Chondrocyte (in vitro differentiated cells): Measurements from ENCODE around the gene STX2. TPM values are rescaled to one million over a fixed set of nuclear protein-coding genes. Genes with fewer than 3 reads are reported as not detected.
"Not testable (repeated sequence)": the region's sequence is repeated elsewhere in the genome, so short reads cannot be mapped to it uniquely, and the experiment has no call there.

ENCODE experiments used
- DNase-seq: peaks from one replicate; pipeline ENCODE4 v3.0.0; 2021; ENCODE audit warnings: mixed read lengths, low spot score
- H3K27ac Mint-ChIP-seq: one replicate; pipeline ENCODE4 v1.8.0; 2021; ENCODE audit warnings: mild to moderate bottlenecking, moderate library complexity, mixed read lengths; ENCODE audit not compliant: unreplicated experiment
- H3K27me3 Mint-ChIP-seq: 2 replicates; pipeline ENCODE4 v1.8.0; 2021; ENCODE audit warnings: low read depth, mixed read lengths
- H3K36me3 Mint-ChIP-seq: 2 replicates; pipeline ENCODE4 v1.8.0; 2021; ENCODE audit warnings: low read depth, mixed read lengths
- H3K4me1 Mint-ChIP-seq: 2 replicates; pipeline ENCODE4 v1.8.0; 2021; ENCODE audit warnings: low read depth, mild to moderate bottlenecking, mixed read lengths
- H3K4me3 Mint-ChIP-seq: one replicate; pipeline ENCODE4 v1.8.0; 2021; ENCODE audit warnings: mild to moderate bottlenecking, moderate library complexity, mixed read lengths; ENCODE audit not compliant: unreplicated experiment
- H3K9me3 Mint-ChIP-seq: 2 replicates; pipeline ENCODE4 v1.8.0; 2021; ENCODE audit warnings: low read depth, mixed read lengths
- long read RNA-seq: library from polyadenylated mRNA; stranded (forward); transcript quantifications from one replicate; pipeline ENCODE4 v2.0.0, GENCODE V29; 2021
- total RNA-seq: library from RNA; stranded (reverse); gene quantifications from 3 replicates; pipeline ENCODE4 v1.2.1, GENCODE V29; 2021
- TF ChIP-seq, protein P1 (sequence below): fragments of 200-600 bp; sonication (generic); IDR thresholded peaks from 2 replicates; pipeline ENCODE4 v1.5.0; 2021; ENCODE audit warnings: antibody characterized with exemption, mild to moderate bottlenecking, moderate library complexity

The STX2 gene
- 28.4 to 42.6 TPM (median 40.4 TPM) in 3 replicates for total RNA-seq
- long read RNA-seq, transcript STX2-201 (10 exons, 3,331 nt): major isoform, 79 of 129 reads
- long read RNA-seq, transcript STX2-203 (11 exons, 2,151 nt): minor isoform, 8 of 129 reads
- long read RNA-seq, partial matches to known transcripts: 9 of 129 reads
- long read RNA-seq, other reads (novel, unspliced or antisense): 33 of 129 reads

DNA sequence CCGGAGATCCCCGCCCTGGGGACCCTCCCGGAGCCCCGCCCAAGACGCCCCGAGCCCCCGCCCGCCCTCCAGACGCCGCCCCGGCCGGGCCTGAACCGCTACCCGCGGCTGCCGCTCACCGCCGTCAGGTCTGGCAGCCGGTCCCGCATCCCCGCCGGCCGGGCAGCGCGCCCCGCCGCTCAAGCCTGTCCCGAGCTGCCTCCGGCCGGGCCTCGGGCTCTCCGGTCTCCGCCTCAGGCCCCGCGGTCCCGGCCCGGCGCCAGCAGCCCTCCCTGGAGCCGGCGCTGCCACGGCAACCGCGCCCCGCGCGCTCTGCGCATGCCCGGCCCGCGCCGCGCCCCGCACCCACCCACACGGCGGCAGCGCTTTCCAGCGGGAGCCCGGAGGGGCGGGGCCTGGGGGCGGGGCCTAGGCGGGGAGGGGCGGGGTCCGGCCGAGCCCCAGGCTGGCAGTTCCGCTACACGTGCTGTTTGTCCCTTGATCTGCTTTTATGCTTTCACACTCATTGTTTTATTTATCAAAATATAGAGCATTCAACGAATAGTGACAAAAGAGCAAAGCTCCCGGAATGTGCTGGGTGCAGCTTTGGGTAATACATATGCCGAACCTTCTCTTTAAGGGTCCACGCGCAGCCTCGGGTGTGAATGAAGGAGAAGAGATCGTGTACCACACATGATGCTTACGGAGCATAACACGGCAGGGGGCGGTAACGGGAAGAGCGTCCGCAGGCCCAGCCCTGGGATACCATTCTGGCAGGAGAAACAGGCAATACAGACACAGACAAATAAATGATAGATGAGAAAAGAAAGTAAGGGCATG lies at the start of gene STX2:
Gene STX2 (minus strand): TSS at position 300 of the 819 bp plus-strand sequence. CDS start 151 bp downstream, at position 149.
- TF ChIP-seq, protein P1, sequence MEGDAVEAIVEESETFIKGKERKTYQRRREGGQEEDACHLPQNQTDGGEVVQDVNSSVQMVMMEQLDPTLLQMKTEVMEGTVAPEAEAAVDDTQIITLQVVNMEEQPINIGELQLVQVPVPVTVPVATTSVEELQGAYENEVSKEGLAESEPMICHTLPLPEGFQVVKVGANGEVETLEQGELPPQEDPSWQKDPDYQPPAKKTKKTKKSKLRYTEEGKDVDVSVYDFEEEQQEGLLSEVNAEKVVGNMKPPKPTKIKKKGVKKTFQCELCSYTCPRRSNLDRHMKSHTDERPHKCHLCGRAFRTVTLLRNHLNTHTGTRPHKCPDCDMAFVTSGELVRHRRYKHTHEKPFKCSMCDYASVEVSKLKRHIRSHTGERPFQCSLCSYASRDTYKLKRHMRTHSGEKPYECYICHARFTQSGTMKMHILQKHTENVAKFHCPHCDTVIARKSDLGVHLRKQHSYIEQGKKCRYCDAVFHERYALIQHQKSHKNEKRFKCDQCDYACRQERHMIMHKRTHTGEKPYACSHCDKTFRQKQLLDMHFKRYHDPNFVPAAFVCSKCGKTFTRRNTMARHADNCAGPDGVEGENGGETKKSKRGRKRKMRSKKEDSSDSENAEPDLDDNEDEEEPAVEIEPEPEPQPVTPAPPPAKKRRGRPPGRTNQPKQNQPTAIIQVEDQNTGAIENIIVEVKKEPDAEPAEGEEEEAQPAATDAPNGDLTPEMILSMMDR: peak; percentile 67
- peak within 1 kb of the TSS; percentile 80 for H3K4me3 Mint-ChIP-seq
- peak within 1 kb of the TSS; percentile 77 for H3K27ac Mint-ChIP-seq
- DNase-seq: no peak
- peaks cover 36% of the 10 kb centered on the region for H3K4me1 Mint-ChIP-seq
- H3K36me3 Mint-ChIP-seq: no peaks in the 10 kb centered on the region
- H3K27me3 Mint-ChIP-seq: no peaks in the 10 kb centered on the region
- H3K9me3 Mint-ChIP-seq: no peaks in the 10 kb centered on the region

DNA sequence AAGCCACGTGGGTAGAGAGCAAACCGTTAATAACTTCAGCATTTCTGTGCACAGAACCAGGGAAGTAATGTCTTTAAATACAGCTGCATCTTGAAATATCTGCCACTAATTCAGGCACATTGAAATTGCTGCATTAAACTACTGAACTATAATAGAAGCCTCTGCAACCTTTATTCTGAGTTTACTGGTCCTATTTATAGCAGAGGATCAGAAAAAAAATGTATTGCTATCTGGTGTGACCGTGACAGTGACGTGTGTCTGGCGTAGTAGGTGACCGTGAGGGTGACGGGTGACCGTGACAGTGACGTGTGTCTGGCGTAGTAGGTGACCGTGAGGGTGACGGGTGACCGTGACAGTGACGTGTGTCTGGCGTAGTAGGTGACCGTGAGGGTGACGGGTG lies 48.1 kb upstream of the STX2 start:
- not testable (repeated sequence) for H3K4me1 Mint-ChIP-seq, DNase-seq, H3K36me3 Mint-ChIP-seq, H3K9me3 Mint-ChIP-seq, H3K27me3 Mint-ChIP-seq, H3K27ac Mint-ChIP-seq, H3K4me3 Mint-ChIP-seq

DNA sequence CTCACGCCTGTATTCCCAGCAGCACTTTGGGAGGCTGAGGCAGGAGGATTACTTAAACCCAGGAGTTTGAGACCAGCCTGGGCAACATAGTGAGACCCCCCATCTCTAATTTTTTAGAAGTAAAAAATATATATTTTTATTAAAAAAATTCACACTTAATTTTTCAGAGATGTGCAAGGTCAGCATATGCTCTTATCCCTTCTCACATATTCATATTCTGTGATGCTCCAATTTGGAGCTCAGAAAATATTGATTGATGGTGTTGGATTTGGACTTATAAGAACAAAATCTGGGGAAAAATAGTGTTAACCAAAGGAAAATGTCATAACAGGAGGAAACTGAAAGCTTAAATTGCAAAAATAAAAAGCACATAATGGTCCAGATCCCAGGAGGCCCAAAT lies 42.5 kb upstream of the STX2 start:
- H3K9me3 Mint-ChIP-seq: no peaks in the 10 kb centered on the region

DNA sequence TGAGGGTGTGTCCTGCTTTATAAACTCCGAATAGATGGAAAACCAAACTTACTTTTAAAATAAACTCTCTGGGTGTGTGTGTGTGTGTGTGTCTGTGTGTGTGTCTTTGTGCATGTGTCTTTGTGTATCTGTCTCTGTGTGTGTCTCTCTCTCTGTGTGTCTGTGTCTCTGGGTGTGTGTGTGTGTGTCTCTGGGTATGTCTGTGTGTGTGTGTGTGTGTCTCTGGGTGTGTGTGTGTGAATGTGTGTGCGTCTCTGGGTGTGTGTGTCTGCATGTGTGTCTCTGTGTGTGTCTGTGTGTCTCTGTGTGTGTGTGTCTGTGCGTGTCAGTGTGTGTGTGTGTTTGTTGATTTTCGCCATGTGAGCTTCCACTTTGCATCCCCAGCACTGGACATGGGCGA lies 42.0 kb upstream of the STX2 start:
- H3K4me1 Mint-ChIP-seq: peaks cover 6% of the 10 kb centered on the region
- no peaks in the 10 kb centered on the region for H3K9me3 Mint-ChIP-seq
- DNase-seq: no peak
- H3K27ac Mint-ChIP-seq: no peak overlapping the region
- peaks cover 16% of the 10 kb centered on the region for H3K36me3 Mint-ChIP-seq
- no peaks in the 10 kb centered on the region for H3K27me3 Mint-ChIP-seq
- TF ChIP-seq, protein P1: no peak
- H3K4me3 Mint-ChIP-seq: no peak overlapping the region

More for the DNA sequence above, 42.5 kb upstream of the STX2 start:
- no peaks in the 10 kb centered on the region for H3K27me3 Mint-ChIP-seq
- H3K4me3 Mint-ChIP-seq: no peak overlapping the region
- H3K27ac Mint-ChIP-seq: no peak overlapping the region
- peaks cover 6% of the 10 kb centered on the region for H3K4me1 Mint-ChIP-seq
- TF ChIP-seq, protein P1: no peak
- DNase-seq: no peak
- peaks cover 13% of the 10 kb centered on the region for H3K36me3 Mint-ChIP-seq

DNA sequence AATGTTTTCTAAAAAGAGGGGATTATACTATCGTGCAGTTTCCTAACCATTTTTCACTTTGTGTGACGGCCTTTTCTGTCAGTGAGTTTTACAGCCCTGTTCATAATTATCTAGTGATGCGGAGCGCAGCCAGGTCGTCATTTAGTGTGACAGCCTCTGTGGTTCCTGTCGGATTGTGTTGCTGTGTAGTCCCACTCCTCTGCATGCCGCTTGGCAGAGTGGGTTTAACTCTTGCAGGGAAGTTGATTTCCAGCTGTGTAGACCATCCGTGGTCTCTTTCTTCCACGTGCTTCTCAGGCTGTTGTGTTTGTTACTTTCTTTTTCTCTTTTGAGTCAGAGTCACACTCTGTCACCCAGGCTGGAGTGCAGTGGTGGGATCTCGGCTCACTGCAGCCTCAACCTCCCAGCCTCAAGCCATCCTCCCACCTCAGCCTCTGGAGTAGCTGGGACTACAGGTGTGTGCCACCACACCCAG lies 41.4 kb upstream of the STX2 start:
- H3K4me1 Mint-ChIP-seq: peaks cover 6% of the 10 kb centered on the region
- no peaks in the 10 kb centered on the region for H3K27me3 Mint-ChIP-seq
- TF ChIP-seq, protein P1: no peak
- H3K36me3 Mint-ChIP-seq: peaks cover 21% of the 10 kb centered on the region
- no peak overlapping the region for H3K27ac Mint-ChIP-seq
- no peak overlapping the region for H3K4me3 Mint-ChIP-seq
- no peak for DNase-seq
- no peaks in the 10 kb centered on the region for H3K9me3 Mint-ChIP-seq
